Measurements from ENCODE around the gene RGS7BP.

RGS7BP gene

GRCh38 chr5:64649512-64649911, 143.7 kb downstream of the RGS7BP start:
- Histone ChIP-seq H3K36me3 (ENCODE audit: control insufficient read depth in 1 of 2, insufficient read depth in 2 of 2, low read length in 2 of 2) (no peaks in the 10 kb centered on the region), H3K9me3 (ENCODE audit: control insufficient read depth in 1 of 2, low read length in 2 of 2) (no peaks in the 10 kb centered on the region), H3K4me1 (ENCODE audit: control insufficient read depth in 1 of 2, insufficient read depth in 2 of 2, low read length in 2 of 2) (no peaks in the 10 kb centered on the region), H3K27ac (ENCODE audit: low read depth, low read length) (no peak overlapping the region), H3K4me3 (ENCODE audit: low read depth in 1 of 2, low read length in 2 of 2) (no peak overlapping the region), H3K9ac (ENCODE audit: low read depth in 1 of 2, low read length in 2 of 2) (no peak overlapping the region), H3K27me3 (ENCODE audit: control insufficient read depth in 1 of 2, insufficient read depth in 2 of 2, low read length in 2 of 2) (no peaks in the 10 kb centered on the region)

GRCh38 chr5:64653766-64654560, 148.1 kb downstream of the RGS7BP start:
- H3K4me3 ChIP-seq (ENCODE audit: low read depth in 1 of 2, low read length in 2 of 2), result no peak overlapping the region
- no peaks in the 10 kb centered on the region for H3K9me3 ChIP-seq (ENCODE audit: control insufficient read depth in 1 of 2, low read length in 2 of 2)
- H3K36me3 ChIP-seq (ENCODE audit: control insufficient read depth in 1 of 2, insufficient read depth in 2 of 2, low read length in 2 of 2), result no peaks in the 10 kb centered on the region
- no peaks in the 10 kb centered on the region for H3K27me3 ChIP-seq (ENCODE audit: control insufficient read depth in 1 of 2, insufficient read depth in 2 of 2, low read length in 2 of 2)
- H3K4me1 ChIP-seq (ENCODE audit: control insufficient read depth in 1 of 2, insufficient read depth in 2 of 2, low read length in 2 of 2), result no peaks in the 10 kb centered on the region
- no peak overlapping the region for H3K27ac ChIP-seq (ENCODE audit: low read depth, low read length)
- H3K9ac ChIP-seq (ENCODE audit: low read depth in 1 of 2, low read length in 2 of 2), result no peak overlapping the region

GRCh38 chr5:64654561-64654938, 148.7 kb downstream of the RGS7BP start:
- Histone ChIP-seq H3K9ac (ENCODE audit: low read depth in 1 of 2, low read length in 2 of 2) (no peak overlapping the region), H3K4me1 (ENCODE audit: control insufficient read depth in 1 of 2, insufficient read depth in 2 of 2, low read length in 2 of 2) (no peaks in the 10 kb centered on the region), H3K36me3 (ENCODE audit: control insufficient read depth in 1 of 2, insufficient read depth in 2 of 2, low read length in 2 of 2) (no peaks in the 10 kb centered on the region), H3K27me3 (ENCODE audit: control insufficient read depth in 1 of 2, insufficient read depth in 2 of 2, low read length in 2 of 2) (no peaks in the 10 kb centered on the region), H3K9me3 (ENCODE audit: control insufficient read depth in 1 of 2, low read length in 2 of 2) (no peaks in the 10 kb centered on the region), H3K27ac (ENCODE audit: low read depth, low read length) (no peak overlapping the region), H3K4me3 (ENCODE audit: low read depth in 1 of 2, low read length in 2 of 2) (no peak overlapping the region)

- no peaks in the 10 kb centered on the region for H3K36me3 ChIP-seq (ENCODE audit: control insufficient read depth in 1 of 2, insufficient read depth in 2 of 2, low read length in 2 of 2)
- H3K4me1 ChIP-seq (ENCODE audit: control insufficient read depth in 1 of 2, insufficient read depth in 2 of 2, low read length in 2 of 2), result no peaks in the 10 kb centered on the region
- no peaks in the 10 kb centered on the region for H3K27me3 ChIP-seq (ENCODE audit: control insufficient read depth in 1 of 2, insufficient read depth in 2 of 2, low read length in 2 of 2)
- H3K9me3 ChIP-seq (ENCODE audit: control insufficient read depth in 1 of 2, low read length in 2 of 2), result no peaks in the 10 kb centered on the region
- no peak overlapping the region for H3K9ac ChIP-seq (ENCODE audit: low read depth in 1 of 2, low read length in 2 of 2)
- H3K4me3 ChIP-seq (ENCODE audit: low read depth in 1 of 2, low read length in 2 of 2), result no peak overlapping the region
- no peak overlapping the region for H3K27ac ChIP-seq (ENCODE audit: low read depth, low read length)
These were observed 149.8 kb downstream of the RGS7BP start for GRCh38 chr5:64655596-64655995.

- Histone ChIP-seq H3K27me3 (ENCODE audit: control insufficient read depth in 1 of 2, insufficient read depth in 2 of 2, low read length in 2 of 2) (peaks cover 0 to 6% of the 10 kb centered on the region in 2 donors), H3K9ac (ENCODE audit: low read depth in 1 of 2, low read length in 2 of 2) (no peak overlapping the region), H3K4me3 (ENCODE audit: low read depth in 1 of 2, low read length in 2 of 2) (no peak overlapping the region), H3K36me3 (ENCODE audit: control insufficient read depth in 1 of 2, insufficient read depth in 2 of 2, low read length in 2 of 2) (no peaks in the 10 kb centered on the region), H3K9me3 (ENCODE audit: control insufficient read depth in 1 of 2, low read length in 2 of 2) (no peaks in the 10 kb centered on the region), H3K27ac (ENCODE audit: low read depth, low read length) (no peak overlapping the region), H3K4me1 (ENCODE audit: control insufficient read depth in 1 of 2, insufficient read depth in 2 of 2, low read length in 2 of 2) (no peaks in the 10 kb centered on the region)
These were observed 153.5 kb downstream of the RGS7BP start for GRCh38 chr5:64659289-64659688.
